Pancreas (tissue), 10 donors: ENCODE measurements around the gene LDAF1. TPM values are rescaled to one million over a fixed set of nuclear protein-coding genes. Genes with fewer than 3 reads are reported as not detected.

ENCODE experiments used
- ATAC-seq, 4 donors: fragments of 200-7000 bp; cut with Tn5 transposase; one replicate each; pipeline versions ENCODE4 v1.8.0 to v1.9.1; 2020; ENCODE audit warnings: mild to moderate bottlenecking in 4 of 4, moderate library complexity in 4 of 4
- DNase-seq, 6 donors: peaks; one replicate each; pipeline ENCODE4 v3.0.0-alpha.2; 2020
- FAIRE-seq: peaks from 2 replicates; lab custom pipeline; 2012; peaks lifted over from hg19 to GRCh38; lab: Jason Lieb, UNC
- H3K27ac ChIP-seq, 4 donors: fragments of 200-600 bp; sonication (generic); 1 replicate in 3 of 4; 2 replicates in 1 of 4; pipeline versions ENCODE4 v1.5.0 to v1.8.0; 2020
- H3K27me3 ChIP-seq, 4 donors: fragments of 200-600 bp; one replicate each; pipeline ENCODE4 v1.8.0; 2021
- H3K36me3 ChIP-seq, 3 donors: fragments of 200-600 bp; sonication (generic) in 1 of 3; one replicate each; pipeline versions ENCODE4 v1.5.0 to v1.8.0; 2020 to 2021
- H3K4me1 ChIP-seq, 3 donors: fragments of 200-600 bp; one replicate each; pipeline ENCODE4 v1.8.0; 2021
- H3K4me3 ChIP-seq, 4 donors: fragments of 200-600 bp; sonication (generic) in 2 of 4; one replicate each; pipeline versions ENCODE4 v1.5.0 to v1.8.0; 2020 to 2021
- H3K9me3 ChIP-seq, 4 donors: fragments of 200-600 bp; one replicate each; pipeline ENCODE4 v1.8.0; 2021
- WGBS, 2 donors: extraction: QIAGEN DNeasy Blood & Tissue Kit; methylation state at CpG; one replicate each; pipeline ENCODE4 v1.1.7; 2013; 5-methylcytosine and 5-hydroxymethylcytosine counted together
- intact Hi-C, 3 donors: fragments of 100-400 bp; cut with DNase I; formaldehyde crosslinking; loops; one replicate each; pipeline versions ENCODE4 v1.11.1 to v1.14.2; 2022
- polyA plus RNA-seq, 2 donors: library from polyadenylated mRNA; stranded (reverse); fragments of 200-250 nt; gene quantifications; one replicate each; pipeline ENCODE4 v1.2.3, GENCODE V29; 2013
- total RNA-seq, 6 donors: library from RNA; stranded (reverse); fragmentation: NEBNext Ultra II Directional in 4 of 6; extraction: Animal tissue kit (Norgen Biotek cat#: 25700) in 4 of 6; gene quantifications; one replicate each; pipeline versions ENCODE4 v1.2.1 to v1.2.4, GENCODE V29; 2021 to 2023
- TF ChIP-seq, protein P1 (sequence below), 4 donors: fragments of 200-600 bp; sonication (generic) in 3 of 4; IDR thresholded peaks; one replicate each; pipeline versions ENCODE4 v1.5.0 to v1.8.0; 2021; ENCODE audit warnings: antibody characterized with exemption in 4 of 4
- donor health status: healthy with polysubstance abuse.
- donor health status: DM: no; HTN: no; CAD: no; lungs with moderate emphysema.
- donor health status: DM: no; HTN: no; CAD: no.
- donor health status: control.
- donor health status: control.
- donor health status: Bipolar disorder and iron deficiency.
- donor health status: DM: yes; HTN: yes; CAD: no.
- donor health status: DM: no; HTN: no; CAD: no.
- donor health status: DM: no; HTN: no; CAD: no.
- donor health status: DM: yes; HTN: yes; CAD: no.

LDAF1 gene
- total and polyA plus RNA-seq, 8 donors, result 5.1 to 21.9 (median 12.0) TPM

DNA sequence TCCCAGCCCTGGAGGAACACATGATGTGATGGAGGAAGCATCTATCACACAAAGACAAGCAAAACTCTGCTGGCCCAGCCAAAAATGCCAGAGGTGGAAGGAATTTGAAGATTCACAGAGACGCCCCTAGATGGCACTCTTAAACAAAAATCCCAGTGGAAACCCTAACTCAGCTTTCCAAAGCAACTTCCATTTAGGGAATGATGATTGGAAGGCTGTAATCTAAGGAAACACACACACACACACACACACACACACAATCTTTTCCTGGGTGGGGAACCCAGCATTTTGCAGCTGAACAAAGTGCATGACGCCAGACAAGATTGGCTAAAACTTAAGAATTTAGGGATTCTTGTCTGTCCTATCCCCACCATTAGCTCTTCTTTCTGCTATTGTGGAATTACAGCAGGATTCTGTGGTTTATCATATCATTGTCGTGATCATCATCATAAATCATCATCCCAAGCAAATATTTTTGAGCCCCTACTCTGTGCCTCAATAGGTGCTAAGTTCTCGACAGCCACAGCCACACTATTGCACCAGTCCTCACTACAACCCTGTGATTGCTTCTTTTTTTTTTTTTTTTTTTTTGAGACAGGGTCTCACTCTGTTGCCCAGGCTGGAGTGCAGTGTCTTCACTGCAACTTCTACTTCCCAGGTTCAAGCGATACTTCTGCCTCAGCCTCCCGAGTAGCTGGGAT lies 1.6 kb upstream of the LDAF1 start:
- peak; percentile 43 for FAIRE-seq
- no peak overlapping the region for H3K4me3 ChIP-seq
- TF ChIP-seq, protein P1, sequence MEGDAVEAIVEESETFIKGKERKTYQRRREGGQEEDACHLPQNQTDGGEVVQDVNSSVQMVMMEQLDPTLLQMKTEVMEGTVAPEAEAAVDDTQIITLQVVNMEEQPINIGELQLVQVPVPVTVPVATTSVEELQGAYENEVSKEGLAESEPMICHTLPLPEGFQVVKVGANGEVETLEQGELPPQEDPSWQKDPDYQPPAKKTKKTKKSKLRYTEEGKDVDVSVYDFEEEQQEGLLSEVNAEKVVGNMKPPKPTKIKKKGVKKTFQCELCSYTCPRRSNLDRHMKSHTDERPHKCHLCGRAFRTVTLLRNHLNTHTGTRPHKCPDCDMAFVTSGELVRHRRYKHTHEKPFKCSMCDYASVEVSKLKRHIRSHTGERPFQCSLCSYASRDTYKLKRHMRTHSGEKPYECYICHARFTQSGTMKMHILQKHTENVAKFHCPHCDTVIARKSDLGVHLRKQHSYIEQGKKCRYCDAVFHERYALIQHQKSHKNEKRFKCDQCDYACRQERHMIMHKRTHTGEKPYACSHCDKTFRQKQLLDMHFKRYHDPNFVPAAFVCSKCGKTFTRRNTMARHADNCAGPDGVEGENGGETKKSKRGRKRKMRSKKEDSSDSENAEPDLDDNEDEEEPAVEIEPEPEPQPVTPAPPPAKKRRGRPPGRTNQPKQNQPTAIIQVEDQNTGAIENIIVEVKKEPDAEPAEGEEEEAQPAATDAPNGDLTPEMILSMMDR (IDR thresholded peaks at IDR 0.05), result peak in 3 of 4 donors; percentile 28 to 36 (median 31)
- DNase-seq, result peak in 2 of 6 donors; percentile 15 to 47
- no peaks in the 10 kb centered on the region for H3K27me3 ChIP-seq
- H3K9me3 ChIP-seq, result no peaks in the 10 kb centered on the region
- 44% methylated on average over 6 of the region's 6 CpGs for WGBS, 2 donors
- intact Hi-C loops, result no loop called here
- H3K36me3 ChIP-seq, result no peaks in the 10 kb centered on the region
- H3K4me1 ChIP-seq, result peaks cover 0 to 17% (median 8%) of the 10 kb centered on the region in 3 donors
- no peak overlapping the region for H3K27ac ChIP-seq
- peak; percentile 29 to 55 (median 32) for ATAC-seq

DNA sequence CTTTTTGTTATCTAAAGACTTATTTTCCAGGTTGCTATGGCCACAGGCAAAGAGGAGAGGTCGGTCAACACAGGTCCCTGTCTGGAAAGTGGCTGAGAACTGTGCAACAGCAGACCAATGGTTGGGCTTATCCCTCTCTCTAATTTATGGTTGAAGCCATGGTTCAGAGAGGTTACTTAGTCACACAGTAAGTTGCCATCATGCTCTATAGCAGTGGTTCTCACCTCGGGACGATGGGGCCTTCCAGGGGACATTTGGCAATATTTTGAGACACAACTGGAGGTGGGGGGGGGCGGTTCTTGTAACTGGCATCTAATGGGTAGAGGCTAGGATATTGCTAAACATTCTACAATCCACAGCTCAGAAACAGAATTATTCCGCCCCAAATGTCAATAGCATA lies 842 bp upstream of the LDAF1 start:
- DNase-seq (no peak), ATAC-seq (no peak), FAIRE-seq (no peak)
- no peak overlapping the region for H3K4me3 ChIP-seq
- H3K9me3 ChIP-seq, result no peaks in the 10 kb centered on the region
- no peaks in the 10 kb centered on the region for H3K36me3 ChIP-seq
- peaks cover 5 to 20% (median 10%) of the 10 kb centered on the region in 3 donors for H3K4me1 ChIP-seq
- 49 to 59% methylated on average over 5 of the region's 5 CpGs for WGBS, 2 donors
- H3K27me3 ChIP-seq, result no peaks in the 10 kb centered on the region
- TF ChIP-seq, protein P1 (IDR thresholded peaks at IDR 0.05), result no peak
- H3K27ac ChIP-seq, result no peak overlapping the region
- intact Hi-C loops, result no loop called here

DNA sequence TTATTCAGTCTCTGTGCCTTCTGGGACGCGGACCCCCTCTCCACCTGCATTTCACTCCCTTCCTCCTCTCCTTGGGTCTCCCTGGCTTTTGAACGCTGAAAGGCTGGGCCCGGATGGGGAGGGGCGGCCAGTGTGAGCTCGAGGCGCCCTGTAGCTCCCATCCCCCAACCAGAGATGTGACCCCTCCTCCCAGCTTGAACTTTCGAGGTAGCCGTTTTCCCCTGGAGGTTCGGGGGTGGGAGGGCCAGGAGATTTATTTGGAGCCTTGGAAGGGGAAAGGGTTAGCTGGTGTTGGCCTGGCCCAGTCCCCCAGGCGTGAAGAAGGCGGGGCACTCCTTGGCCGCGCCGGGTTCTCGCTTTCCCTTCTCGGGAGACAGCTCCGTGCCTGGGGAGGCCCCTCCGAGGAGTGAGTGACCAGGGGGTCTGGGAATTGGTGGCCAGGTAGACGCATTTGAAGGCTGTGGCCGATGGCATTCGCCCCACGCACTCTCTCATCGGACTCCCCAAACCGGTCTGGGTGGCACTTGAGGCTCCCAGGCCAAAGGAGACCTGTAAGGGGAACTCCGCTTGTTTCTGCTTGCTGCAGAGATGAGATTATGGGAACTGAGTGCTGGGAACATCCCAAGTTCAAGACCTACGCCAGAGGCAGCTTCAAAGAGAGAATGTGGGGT lies 942 bp downstream of the LDAF1 start:
- 2 to 4% methylated on average over 27 of the region's 27 CpGs for WGBS, 2 donors
- DNase-seq (peak; percentile 47 to 76 (median 55)), FAIRE-seq (no peak), ATAC-seq (peak; percentile 33 to 69 (median 60))
- Histone ChIP-seq H3K9me3 (no peaks in the 10 kb centered on the region), H3K4me3 (peak overlapping the region; percentile 63 to 80 (median 78)), H3K36me3 (no peaks in the 10 kb centered on the region), H3K27ac (peak overlapping the region; percentile 12 to 75 (median 46)), H3K4me1 (peaks cover 15 to 30% (median 19%) of the 10 kb centered on the region in 3 donors), H3K27me3 (no peaks in the 10 kb centered on the region)
- TF ChIP-seq, protein P1 (IDR thresholded peaks at IDR 0.05), result no peak
- intact Hi-C loops, result no loop called here

DNA sequence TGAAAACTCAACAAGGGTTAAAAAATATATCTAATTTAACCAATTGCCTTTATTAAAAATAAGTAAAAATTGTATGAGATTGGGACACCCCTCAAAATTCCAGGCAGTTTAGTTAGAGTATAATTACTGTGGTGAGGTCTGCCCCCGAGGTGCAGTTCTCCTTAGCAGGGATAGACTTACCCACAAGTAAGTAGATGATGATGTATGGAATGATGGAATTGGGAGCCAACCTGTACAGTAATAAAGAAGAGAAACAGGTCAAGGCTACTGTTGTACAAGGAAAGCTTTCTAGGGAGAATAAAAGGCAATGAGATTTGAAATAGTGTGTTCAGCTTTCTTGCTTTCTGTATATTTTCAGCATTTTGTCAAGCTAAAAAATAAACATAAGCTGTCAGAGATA lies 1.8 kb downstream of the LDAF1 start:
- Histone ChIP-seq H3K9me3 (no peaks in the 10 kb centered on the region), H3K27ac (no peak overlapping the region), H3K27me3 (no peaks in the 10 kb centered on the region), H3K4me3 (no peak overlapping the region), H3K36me3 (no peaks in the 10 kb centered on the region), H3K4me1 (peaks cover 15 to 30% (median 19%) of the 10 kb centered on the region in 3 donors)
- no peak for DNase-seq
- no peak for FAIRE-seq
- TF ChIP-seq, protein P1 (IDR thresholded peaks at IDR 0.05), result no peak
- WGBS, 2 donors, result 68 to 72% methylated on average over 1 of the region's 1 CpG
- intact Hi-C loops, result no loop called here
- no peak for ATAC-seq
